Activated CD4-positive, CD25-positive, alpha-beta regulatory T cell (primary cell): ENCODE measurements around the gene COQ8B.

Experiments
- DNase-seq, 4 experiments: peaks; one replicate each; lab custom pipeline; 2025; lab: John Stamatoyannopoulos, UW

Gene COQ8B

GRCh38 chr19:40717880-40718773 is 1.4 kb upstream of the COQ8B start:
- no peak for DNase-seq

GRCh38 chr19:40717325-40717879 is 716 bp upstream of the COQ8B start:
- no peak for DNase-seq

- peak in 2 of 4 experiments; percentile 37 to 39 for DNase-seq
Observed at GRCh38 chr19:40716031-40716481, 630 bp downstream of the COQ8B start.

- peak; percentile 75 to 89 (median 83) for DNase-seq
Observed at GRCh38 chr19:40714441-40715299, 2.0 kb downstream of the COQ8B start.

- DNase-seq, result no peak
Observed at GRCh38 chr19:40713939-40714338, 2.7 kb downstream of the COQ8B start.

GRCh38 chr19:40709817-40710216 is 6.9 kb downstream of the COQ8B start:
- no peak for DNase-seq

- no peak for DNase-seq
Observed at GRCh38 chr19:40707615-40708014, 9.1 kb downstream of the COQ8B start.

GRCh38 chr19:40705950-40706619 is 10.6 kb downstream of the COQ8B start:
- no peak for DNase-seq

- DNase-seq, result no peak
Observed at GRCh38 chr19:40705362-40705651, 11.4 kb downstream of the COQ8B start.

- no peak for DNase-seq
Observed at GRCh38 chr19:40704491-40705361, 12.0 kb downstream of the COQ8B start.

GRCh38 chr19:40703029-40703755 is 13.5 kb downstream of the COQ8B start:
- no peak for DNase-seq

GRCh38 chr19:40702337-40703012 is 14.2 kb downstream of the COQ8B start:
- DNase-seq, result no peak

GRCh38 chr19:40701758-40702157 is 14.9 kb downstream of the COQ8B start:
- DNase-seq, result no peak

GRCh38 chr19:40700083-40700482 is 16.6 kb downstream of the COQ8B start:
- DNase-seq, result no peak

- no peak for DNase-seq
Observed at GRCh38 chr19:40697007-40697406, 19.7 kb downstream of the COQ8B start.

- no peak for DNase-seq
Observed at GRCh38 chr19:40695881-40696280, 20.8 kb downstream of the COQ8B start.

GRCh38 chr19:40693896-40694295 is 22.8 kb downstream of the COQ8B start:
- DNase-seq, result no peak

GRCh38 chr19:40693150-40693788 is 23.4 kb downstream of the COQ8B start:
- DNase-seq, result no peak

GRCh38 chr19:40692212-40692551 is 24.5 kb downstream of the COQ8B start:
- no peak for DNase-seq
